ENCODE measurements around the gene SUN1. TPM values are rescaled to one million over a fixed set of nuclear protein-coding genes. Genes with fewer than 3 reads are reported as not detected.

Gene SUN1
- total and polyA plus RNA-seq, 12 donors, result 69.2 to 211 (median 183) TPM

DNA sequence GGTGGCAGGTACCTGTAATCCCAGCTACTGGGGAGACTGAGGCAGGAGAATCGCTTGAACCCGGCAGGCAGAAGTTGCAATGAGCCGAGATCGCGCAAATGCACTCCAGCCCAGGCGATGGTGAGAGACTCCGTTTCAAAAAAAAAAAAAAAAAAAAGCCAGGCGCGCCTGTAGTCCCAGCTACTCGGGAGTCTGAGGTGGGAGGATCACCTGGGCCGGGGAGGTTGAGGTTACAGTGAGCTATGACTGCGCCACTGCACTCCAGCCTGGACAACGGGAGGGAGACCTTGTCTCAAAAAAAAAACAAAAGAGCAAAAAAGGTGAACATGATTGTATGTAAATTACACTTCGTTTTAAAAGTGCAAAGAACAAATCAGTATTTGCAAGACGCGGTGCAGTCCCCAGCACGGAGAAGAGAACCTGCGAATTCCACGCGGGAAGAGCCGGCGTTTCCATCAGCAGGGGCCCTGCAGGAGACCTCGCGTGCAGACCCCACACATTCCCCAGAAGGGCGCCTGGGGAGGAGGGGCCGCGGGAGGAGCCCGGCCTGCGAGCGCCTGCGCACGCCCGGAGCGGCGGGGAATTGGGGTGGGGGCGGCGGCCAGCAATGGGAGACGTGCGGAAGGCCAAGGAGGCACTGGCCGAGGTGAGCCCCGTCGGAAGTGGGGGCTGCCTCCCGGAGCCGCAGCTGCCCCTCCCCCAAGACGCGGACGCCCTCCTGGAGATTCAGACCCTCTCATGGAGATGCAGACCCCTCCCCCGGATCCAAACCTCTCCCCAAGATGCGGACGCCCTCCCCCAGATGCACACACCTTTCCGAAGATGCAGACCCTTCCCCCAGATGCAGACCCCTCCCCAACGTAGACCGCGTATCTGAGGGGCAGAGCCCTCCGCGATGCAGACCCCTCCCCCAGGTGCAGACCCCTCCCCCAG, 16.7 kb upstream of the SUN1 start:
- Histone ChIP-seq H3K27ac (peak overlapping the region in 9 of 10 donors; percentile 62 to 99 (median 92)), H3K27me3 (peaks cover 0 to 11% (median 0%) of the 10 kb centered on the region in 7 donors), H3K4me3 (peak overlapping the region in 9 of 10 donors; percentile 25 to 91 (median 76)), H3K9me3 (no peaks in the 10 kb centered on the region), H3K36me3 (no peaks in the 10 kb centered on the region), H3K4me1 (peaks cover 13 to 73% (median 52%) of the 10 kb centered on the region in 9 donors)
- 17 to 30% methylated on average over 56 of the region's 56 CpGs for WGBS, 2 donors
- DNase-seq (peak in 1 of 2 donors; percentile 50), ATAC-seq (peak in 1 of 8 donors; percentile 16)
- TF ChIP-seq CTCF (IDR thresholded peaks at IDR 0.05), result no peak
- intact Hi-C loops (cut with DNase I), result no loop called here

DNA sequence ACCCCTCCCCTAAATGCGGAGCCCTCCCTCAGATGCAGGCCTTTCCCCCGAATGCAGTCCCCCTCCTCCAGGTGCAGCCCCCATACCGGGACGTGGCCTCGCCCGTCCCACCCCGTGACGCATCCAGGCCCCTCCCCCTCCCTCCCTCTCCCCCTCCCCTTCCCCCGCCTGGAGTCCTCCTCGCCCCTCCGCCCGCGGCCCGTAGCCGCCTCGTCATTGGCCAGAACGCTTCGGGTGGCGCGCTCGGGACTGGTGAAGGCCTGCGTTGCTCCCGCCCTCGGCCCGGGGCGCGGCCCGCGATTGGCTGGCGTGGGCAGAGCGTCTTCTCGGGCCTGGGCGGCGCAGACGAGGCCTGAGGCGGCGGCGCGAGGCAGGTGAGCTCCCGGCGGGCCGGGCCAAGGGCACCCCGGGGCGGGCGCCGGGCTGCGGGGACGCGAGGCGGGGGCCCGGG, 16.0 kb upstream of the SUN1 start:
- peak overlapping the region in 9 of 10 donors; percentile 65 to 91 (median 82) for H3K4me3 ChIP-seq
- no peaks in the 10 kb centered on the region for H3K36me3 ChIP-seq
- peak overlapping the region in 9 of 10 donors; percentile 66 to 99 (median 92) for H3K27ac ChIP-seq
- DNase-seq, result peak; percentile 98 to 99
- 1 to 2% methylated on average over 50 to 51 of the region's 51 CpGs for WGBS, 2 donors
- ATAC-seq, result peak; percentile 89 to 95 (median 92)
- H3K4me1 ChIP-seq, result peaks cover 13 to 80% (median 60%) of the 10 kb centered on the region in 9 donors
- H3K27me3 ChIP-seq, result peaks cover 0 to 11% (median 0%) of the 10 kb centered on the region in 7 donors
- intact Hi-C loops (cut with DNase I), result no loop called here
- no peak for TF ChIP-seq CTCF (IDR thresholded peaks at IDR 0.05)
- H3K9me3 ChIP-seq, result no peaks in the 10 kb centered on the region

DNA sequence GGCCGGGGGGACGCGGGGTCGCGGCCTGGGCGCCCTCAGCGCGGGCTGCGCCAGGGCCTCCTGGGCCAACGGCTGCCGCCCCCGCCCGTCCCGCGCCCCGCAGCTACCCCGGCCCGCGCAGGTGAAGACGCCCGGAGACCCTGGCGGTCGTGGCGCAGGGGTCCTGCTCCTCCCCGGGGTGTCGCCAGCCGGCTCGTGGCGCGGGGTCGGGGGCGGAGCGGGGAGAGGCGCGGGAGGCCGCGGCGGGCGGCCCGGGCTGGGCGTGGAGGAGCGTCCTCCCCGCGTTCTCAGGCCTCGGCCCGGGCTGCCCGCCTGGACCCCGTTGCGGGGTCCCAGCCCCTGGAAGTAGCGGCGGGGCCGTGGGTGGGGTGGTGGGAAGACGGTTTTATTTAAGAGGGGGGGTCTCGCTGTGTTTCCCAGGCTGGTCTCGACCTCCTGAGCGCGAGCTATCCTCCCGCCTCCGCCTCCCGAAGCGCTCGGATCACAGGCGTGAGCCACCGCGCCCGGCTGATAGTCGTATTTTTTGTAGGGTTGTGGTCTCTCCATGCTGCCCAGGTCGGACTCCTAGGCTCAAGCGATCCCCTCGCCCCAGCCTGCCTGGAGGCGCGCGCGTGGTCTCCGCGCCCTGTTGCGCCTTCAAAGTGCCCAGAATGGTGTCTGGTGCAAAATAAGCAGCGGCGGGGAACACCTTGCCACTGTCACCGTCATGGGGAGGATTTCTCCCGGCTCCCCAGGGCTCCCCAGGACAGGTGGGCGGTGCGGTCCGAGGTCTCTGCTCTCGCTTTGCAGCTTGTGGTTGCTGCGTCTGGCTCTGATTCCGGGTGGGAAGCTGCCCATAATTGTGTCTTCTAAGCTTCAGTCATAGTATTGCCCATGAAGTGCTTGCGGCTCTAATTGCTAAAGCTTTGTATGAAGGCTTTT, 15.3 kb upstream of the SUN1 start:
- ATAC-seq, result no peak
- Histone ChIP-seq H3K9me3 (no peaks in the 10 kb centered on the region), H3K4me3 (peak overlapping the region; percentile 65 to 91 (median 82)), H3K27me3 (peaks cover 0 to 11% (median 0%) of the 10 kb centered on the region in 7 donors), H3K36me3 (no peaks in the 10 kb centered on the region), H3K4me1 (peaks cover 13 to 87% (median 59%) of the 10 kb centered on the region in 9 donors), H3K27ac (peak overlapping the region; percentile 69 to 90 (median 84))
- peak in 1 of 2 donors; percentile 44 for DNase-seq
- TF ChIP-seq CTCF (IDR thresholded peaks at IDR 0.05), result no peak
- intact Hi-C loops (cut with DNase I), result no loop called here
- 1% methylated on average over 72 to 85 of the region's 88 CpGs for WGBS, 2 donors

Data from heart right ventricle (tissue), 16 donors.